Panc1 (cell line): ENCODE results near the gene GNLY.

Source experiments
- CTCF ChIP-seq: fragments of 450-650 bp; IDR thresholded peaks from 2 replicates; pipeline ENCODE4 v1.5.1; 2017; ENCODE audit warnings: mild to moderate bottlenecking
- SIN3A ChIP-seq: IDR thresholded peaks from 2 replicates; pipeline ENCODE4 v1.6.1; 2012; ENCODE audit warnings: low read depth, mild to moderate bottlenecking, low read length, moderate library complexity, borderline replicate concordance; ENCODE audit not compliant: insufficient read depth

DNA sequence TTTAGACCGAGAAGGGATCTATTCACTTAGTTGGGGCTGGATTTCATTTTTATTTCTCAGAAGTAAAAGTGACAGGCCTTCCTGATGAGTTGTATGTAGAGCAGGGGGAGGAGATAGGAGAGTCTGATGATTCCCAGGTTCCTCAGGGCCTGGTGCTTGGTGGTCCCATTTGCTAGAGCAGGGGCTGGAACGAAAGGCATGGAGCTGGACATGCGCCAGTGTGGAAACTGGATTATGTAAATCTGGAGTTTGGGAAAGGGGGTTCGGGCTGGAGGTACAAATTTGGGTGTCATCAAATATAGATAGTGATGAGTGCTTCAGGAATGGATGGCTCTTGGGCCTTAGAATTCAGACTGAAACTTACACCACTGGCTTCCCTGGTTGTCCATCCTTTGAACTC, 27.5 kb downstream of the GNLY start:
- TF ChIP-seq CTCF (no peak), SIN3A (no peak)
